Neuronal stem cell (in vitro differentiated cells): ENCODE results near the gene CEP112.
"Not testable (repeated sequence)": the region's sequence is repeated elsewhere in the genome, so short reads cannot be mapped to it uniquely, and the experiment has no call there.

Experiments used
- DNase-seq: peaks from one replicate; pipeline ENCODE4 v3.0.0-alpha.2; 2013; ENCODE audit warnings: low spot score
- H2AFZ ChIP-seq: one replicate; pipeline ENCODE4 v1.6.1; 2013; ENCODE audit warnings: mild to moderate bottlenecking, low read length, inconsistent platforms
- H2AK5ac ChIP-seq: 2 replicates; pipeline ENCODE4 v1.6.1; 2013; ENCODE audit warnings: low read depth, mild to moderate bottlenecking, inconsistent platforms, low read length, moderate library complexity, mixed read lengths
- H2BK120ac ChIP-seq: 2 replicates; pipeline ENCODE4 v1.6.1; 2013; ENCODE audit warnings: low read depth, mild to moderate bottlenecking, inconsistent platforms, low read length, moderate library complexity, mixed read lengths
- H2BK12ac ChIP-seq: one replicate; pipeline ENCODE4 v1.6.1; 2013; ENCODE audit warnings: low read length, inconsistent platforms
- H2BK15ac ChIP-seq: 2 replicates; pipeline ENCODE4 v1.6.1; 2013; ENCODE audit warnings: mild to moderate bottlenecking, low read length, inconsistent platforms, mixed read lengths
- H2BK5ac ChIP-seq: one replicate; pipeline ENCODE4 v1.6.1; 2013; ENCODE audit warnings: inconsistent platforms, mild to moderate bottlenecking, low read length, moderate library complexity
- H3K14ac ChIP-seq: one replicate; pipeline ENCODE4 v1.6.1; 2013; ENCODE audit warnings: low read length, inconsistent platforms
- H3K18ac ChIP-seq: 2 replicates; pipeline ENCODE4 v1.6.1; 2013; ENCODE audit warnings: low read length, inconsistent platforms
- H3K23ac ChIP-seq: 2 replicates; pipeline ENCODE4 v1.6.1; 2013; ENCODE audit warnings: low read depth, mild to moderate bottlenecking, mixed read lengths, low read length, inconsistent platforms; ENCODE audit not compliant: poor library complexity
- H3K27ac ChIP-seq: replicated peaks from 3 replicates; pipeline ENCODE4 v1.5.1; 2013; ENCODE audit warnings: low read length, inconsistent platforms
- H3K27me3 ChIP-seq, 3 experiments: 2 replicates each; pipeline ENCODE4 v1.6.1; 2013; ENCODE audit warnings: low read length in 3 of 3, mild to moderate bottlenecking in 2 of 3, inconsistent platforms in 1 of 3, low read depth in 1 of 3, mixed read lengths in 1 of 3, moderate library complexity in 1 of 3; ENCODE audit not compliant: control insufficient read depth in 3 of 3, insufficient read depth in 3 of 3
- H3K36me3 ChIP-seq, 2 donors: replicated peaks in 1 of 2; 2 replicates each; pipeline ENCODE4 v1.6.1; 2013; ENCODE audit warnings: low read length in 2 of 2; ENCODE audit not compliant: control insufficient read depth in 2 of 2, insufficient read depth in 2 of 2
- H3K4ac ChIP-seq: 2 replicates; pipeline ENCODE4 v1.6.1; 2013; ENCODE audit warnings: inconsistent platforms, mild to moderate bottlenecking, low read length, moderate library complexity
- H3K4me1 ChIP-seq, 2 donors: 1 replicate in 1 of 2; 2 replicates in 1 of 2; pipeline ENCODE4 v1.6.1; 2013; ENCODE audit warnings: low read length in 2 of 2, low read depth in 1 of 2; ENCODE audit not compliant: control insufficient read depth in 2 of 2, insufficient read depth in 1 of 2
- H3K4me2 ChIP-seq: one replicate; pipeline ENCODE4 v1.6.1; 2013; ENCODE audit warnings: mild to moderate bottlenecking, low read length, inconsistent platforms; ENCODE audit not compliant: insufficient read depth, poor library complexity, severe bottlenecking
- H3K4me3 ChIP-seq, 2 donors: 2 replicates each; pipeline ENCODE4 v1.5.1; 2013; ENCODE audit warnings: low read length in 2 of 2, mild to moderate bottlenecking in 2 of 2, inconsistent platforms in 1 of 2, moderate library complexity in 1 of 2
- H3K79me1 ChIP-seq: one replicate; pipeline ENCODE4 v1.6.1; 2013; ENCODE audit warnings: low read depth, mild to moderate bottlenecking, inconsistent platforms, low read length, moderate library complexity
- H3K9ac ChIP-seq: one replicate; pipeline ENCODE4 v1.6.1; 2013; ENCODE audit warnings: mild to moderate bottlenecking, low read depth, low read length, inconsistent platforms; ENCODE audit not compliant: poor library complexity
- H3K9me3 ChIP-seq, 2 donors: replicated peaks in 1 of 2; 2 replicates each; pipeline versions ENCODE3 to v1.6.1; 2013; ENCODE audit warnings: low read length in 2 of 2, mild to moderate bottlenecking in 2 of 2, inconsistent platforms in 1 of 2, low read depth in 1 of 2, mixed read lengths in 1 of 2, moderate library complexity in 1 of 2; ENCODE audit not compliant: control insufficient read depth in 2 of 2, insufficient read depth in 1 of 2
- H4K8ac ChIP-seq: one replicate; pipeline ENCODE4 v1.6.1; 2013; ENCODE audit warnings: low read depth, mild to moderate bottlenecking, inconsistent platforms, low read length, moderate library complexity
- H4K91ac ChIP-seq: one replicate; pipeline ENCODE4 v1.6.1; 2013; ENCODE audit warnings: low read length, low read depth, mild to moderate bottlenecking, inconsistent platforms; ENCODE audit not compliant: poor library complexity
- WGBS, 2 donors: extraction: QIAGEN DNeasy Blood & Tissue Kit; methylation state at CpG; one replicate each; pipeline ENCODE4 v1.1.7; 2013; ENCODE audit warnings: missing lambda C conversion rate in 2 of 2, mixed read lengths in 1 of 2; ENCODE audit not compliant: insufficient read length in 2 of 2, insufficient replicate concordance in 1 of 2; ENCODE audit errors: extremely low coverage in 2 of 2; 5-methylcytosine and 5-hydroxymethylcytosine counted together

CEP112 gene

DNA sequence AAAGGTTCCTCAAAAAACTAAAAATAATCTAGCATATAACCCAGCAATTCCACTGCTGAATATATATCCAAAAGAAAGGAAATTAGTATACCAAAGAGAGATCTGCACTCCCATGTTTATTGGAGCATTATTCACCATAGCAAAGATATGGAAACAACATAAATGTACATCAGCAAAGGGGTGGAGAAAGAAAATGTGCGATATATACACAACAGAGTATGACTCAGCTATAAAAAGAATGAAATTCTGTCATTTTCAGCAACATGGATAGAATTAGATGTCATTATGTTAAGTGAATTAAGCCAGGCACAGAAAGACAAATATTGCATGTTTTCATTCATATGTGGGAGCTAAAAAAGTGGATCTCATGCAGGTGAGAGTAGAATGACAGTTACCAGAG, 350.8 kb downstream of the CEP112 start:
- no CpG with 5 or more reads among the region's 1 CpG for WGBS, 2 donors
- Histone ChIP-seq H3K14ac (no peak overlapping the region), H2BK120ac (no peak overlapping the region), H3K4ac (no peak overlapping the region), H3K79me1 (no peaks in the 10 kb centered on the region), H4K8ac (no peak overlapping the region), H3K9me3 (peaks cover 2 to 9% of the 10 kb centered on the region in 2 donors), H3K9ac (no peak overlapping the region), H3K23ac (no peak overlapping the region), H2BK12ac (no peak overlapping the region), H2BK15ac (no peak overlapping the region), H3K36me3 (no peaks in the 10 kb centered on the region), H3K4me3 (no peak overlapping the region), H3K27me3 (no peaks in the 10 kb centered on the region), H2AK5ac (no peak overlapping the region), H2BK5ac (no peak overlapping the region), H3K18ac (no peak overlapping the region), H2AFZ (no peak overlapping the region), H4K91ac (no peak overlapping the region), H3K27ac (no peak overlapping the region), H3K4me2 (no peak overlapping the region), H3K4me1 (no peaks in the 10 kb centered on the region)
- no peak for DNase-seq

GRCh38 chr17:65837232-65837631, 354.7 kb downstream of the CEP112 start:
- H3K79me1 ChIP-seq, H2BK12ac ChIP-seq, H2BK120ac ChIP-seq, H4K8ac ChIP-seq, H3K36me3 ChIP-seq, H3K4ac ChIP-seq, H2BK15ac ChIP-seq, H3K4me2 ChIP-seq, H2BK5ac ChIP-seq, H2AK5ac ChIP-seq, H2AFZ ChIP-seq, H3K23ac ChIP-seq, DNase-seq, H3K18ac ChIP-seq, H4K91ac ChIP-seq, H3K27me3 ChIP-seq, H3K27ac ChIP-seq, H3K9ac ChIP-seq, H3K4me3 ChIP-seq, H3K9me3 ChIP-seq, H3K14ac ChIP-seq, H3K4me1 ChIP-seq: not testable (repeated sequence)
- WGBS, 2 donors = no CpG with 5 or more reads among the region's 24 CpGs

DNA sequence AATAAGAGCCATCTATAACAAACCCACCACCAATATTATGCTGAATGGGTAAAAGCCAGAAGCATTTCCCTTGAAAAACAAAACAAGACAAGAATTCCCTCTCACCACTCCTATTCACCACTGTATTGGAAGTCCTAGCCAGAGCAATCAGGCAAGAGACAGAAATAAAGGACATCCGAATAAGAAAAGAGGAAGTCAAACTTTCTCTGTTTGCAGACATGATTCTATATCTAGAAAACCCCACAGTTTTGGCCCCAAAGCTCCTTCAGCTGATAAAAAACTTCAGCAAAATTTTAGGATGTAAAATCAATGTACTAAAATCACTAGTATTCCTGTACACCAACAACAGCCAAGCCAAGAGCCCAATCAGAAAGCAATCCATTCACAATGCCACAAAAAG, 358.7 kb downstream of the CEP112 start:
- WGBS, 2 donors = no CpG with 5 or more reads among the region's 1 CpG
- Histone ChIP-seq H3K4me2 (no peak overlapping the region), H3K36me3 (no peaks in the 10 kb centered on the region), H3K27ac (no peak overlapping the region), H3K27me3 (no peaks in the 10 kb centered on the region), H3K4me3 (no peak overlapping the region), H3K14ac (no peak overlapping the region), H2AK5ac (no peak overlapping the region), H2BK120ac (no peak overlapping the region), H3K9me3 (peaks cover 0 to 9% of the 10 kb centered on the region in 2 donors), H2AFZ (no peak overlapping the region), H3K4me1 (no peaks in the 10 kb centered on the region), H3K79me1 (no peaks in the 10 kb centered on the region), H3K18ac (no peak overlapping the region), H2BK15ac (no peak overlapping the region), H3K23ac (no peak overlapping the region), H4K8ac (no peak overlapping the region), H2BK5ac (no peak overlapping the region), H3K4ac (no peak overlapping the region), H3K9ac (no peak overlapping the region), H2BK12ac (no peak overlapping the region), H4K91ac (no peak overlapping the region)
- no peak for DNase-seq

DNA sequence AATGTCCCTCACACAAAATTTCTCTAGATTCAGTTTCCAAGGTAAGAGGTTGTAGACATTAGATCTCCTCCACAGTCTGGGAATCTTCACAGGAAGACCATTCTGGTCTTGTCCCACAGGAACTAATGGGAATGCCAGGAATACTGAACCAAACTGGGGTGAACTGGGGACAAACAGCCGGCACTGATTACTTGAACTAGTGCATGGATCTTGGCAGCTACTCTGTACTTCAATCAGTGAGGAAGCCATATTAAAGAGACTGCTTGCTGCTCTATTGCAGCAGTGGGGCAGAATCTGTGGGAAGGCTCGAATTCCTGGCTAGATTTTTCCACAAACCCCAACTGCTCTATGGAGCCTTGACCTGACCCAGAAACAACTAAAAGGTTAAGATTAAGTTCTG, 361.6 kb downstream of the CEP112 start:
- no peak overlapping the region for H2AK5ac ChIP-seq
- no peak overlapping the region for H3K4ac ChIP-seq
- WGBS, 2 donors = no CpG with 5 or more reads among the region's 2 CpGs
- no peaks in the 10 kb centered on the region for H3K36me3 ChIP-seq
- no peaks in the 10 kb centered on the region for H3K4me1 ChIP-seq
- H3K14ac ChIP-seq = no peak overlapping the region
- H2BK15ac ChIP-seq = no peak overlapping the region
- no peak overlapping the region for H4K8ac ChIP-seq
- no peak overlapping the region for H4K91ac ChIP-seq
- no peaks in the 10 kb centered on the region for H3K79me1 ChIP-seq
- DNase-seq = no peak
- H3K9ac ChIP-seq = no peak overlapping the region
- no peak overlapping the region for H2BK120ac ChIP-seq
- H2BK12ac ChIP-seq = no peak overlapping the region
- H3K27ac ChIP-seq = no peak overlapping the region
- no peak overlapping the region for H3K4me2 ChIP-seq
- no peak overlapping the region for H2BK5ac ChIP-seq
- no peak overlapping the region for H3K4me3 ChIP-seq
- H3K18ac ChIP-seq = no peak overlapping the region
- peaks cover 0 to 9% of the 10 kb centered on the region in 2 donors for H3K9me3 ChIP-seq
- no peak overlapping the region for H2AFZ ChIP-seq
- H3K23ac ChIP-seq = no peak overlapping the region
- H3K27me3 ChIP-seq = no peaks in the 10 kb centered on the region
